ENCODE measurements around the gene PPP4R4. TPM values are rescaled to one million over a fixed set of nuclear protein-coding genes. Genes with fewer than 3 reads are reported as not detected.
"Not testable (repeated sequence)": the region's sequence is repeated elsewhere in the genome, so short reads cannot be mapped to it uniquely, and the experiment has no call there.

PPP4R4 gene
- total RNA-seq, 1 donor from 2014 or later, result 0.18 TPM

- Mint-ChIP-seq H3K27ac (ENCODE audit: unreplicated experiment) (no peak overlapping the region), H3K9me3 (ENCODE audit: unreplicated experiment) (peaks cover 6% of the 10 kb centered on the region), H3K4me3 (ENCODE audit: unreplicated experiment) (no peak overlapping the region), H3K36me3 (ENCODE audit: low read depth, unreplicated experiment) (no peaks in the 10 kb centered on the region), H3K27me3 (ENCODE audit: unreplicated experiment) (no peaks in the 10 kb centered on the region), H3K4me1 (ENCODE audit: unreplicated experiment) (no peaks in the 10 kb centered on the region)
- no peak for TF ChIP-seq CTCF (IDR thresholded peaks at IDR 0.05; ENCODE audit: unreplicated experiment)
- DNase-seq (ENCODE audit: low spot score), result no peak
Measured at GRCh38 chr14:94153750-94154342, 20.3 kb upstream of the PPP4R4 start.

GRCh38 chr14:94156143-94156542 is 18.0 kb upstream of the PPP4R4 start:
- not testable (repeated sequence) for H3K36me3 Mint-ChIP-seq (ENCODE audit: low read depth, unreplicated experiment); H3K27ac Mint-ChIP-seq (ENCODE audit: unreplicated experiment); H3K4me3 Mint-ChIP-seq (ENCODE audit: unreplicated experiment); H3K9me3 Mint-ChIP-seq (ENCODE audit: unreplicated experiment); DNase-seq (ENCODE audit: low spot score); H3K27me3 Mint-ChIP-seq (ENCODE audit: unreplicated experiment); H3K4me1 Mint-ChIP-seq (ENCODE audit: unreplicated experiment)

GRCh38 chr14:94157197-94157596 is 16.9 kb upstream of the PPP4R4 start:
- Mint-ChIP-seq H3K27me3 (ENCODE audit: unreplicated experiment) (no peaks in the 10 kb centered on the region), H3K27ac (ENCODE audit: unreplicated experiment) (no peak overlapping the region), H3K36me3 (ENCODE audit: low read depth, unreplicated experiment) (no peaks in the 10 kb centered on the region), H3K9me3 (ENCODE audit: unreplicated experiment) (peaks cover 6% of the 10 kb centered on the region), H3K4me3 (ENCODE audit: unreplicated experiment) (no peak overlapping the region), H3K4me1 (ENCODE audit: unreplicated experiment) (peaks cover 5% of the 10 kb centered on the region)
- no peak for TF ChIP-seq CTCF (IDR thresholded peaks at IDR 0.05; ENCODE audit: unreplicated experiment)
- no peak for DNase-seq (ENCODE audit: low spot score)

GRCh38 chr14:94158239-94158883 is 15.8 kb upstream of the PPP4R4 start:
- Mint-ChIP-seq H3K9me3 (ENCODE audit: unreplicated experiment) (peaks cover 6% of the 10 kb centered on the region), H3K4me3 (ENCODE audit: unreplicated experiment) (no peak overlapping the region), H3K27me3 (ENCODE audit: unreplicated experiment) (no peaks in the 10 kb centered on the region), H3K27ac (ENCODE audit: unreplicated experiment) (no peak overlapping the region), H3K4me1 (ENCODE audit: unreplicated experiment) (peaks cover 5% of the 10 kb centered on the region), H3K36me3 (ENCODE audit: low read depth, unreplicated experiment) (no peaks in the 10 kb centered on the region)
- no peak for DNase-seq (ENCODE audit: low spot score)
- no peak for TF ChIP-seq CTCF (IDR thresholded peaks at IDR 0.05; ENCODE audit: unreplicated experiment)

- no peak for DNase-seq (ENCODE audit: low spot score)
- Mint-ChIP-seq H3K4me3 (ENCODE audit: unreplicated experiment) (no peak overlapping the region), H3K36me3 (ENCODE audit: low read depth, unreplicated experiment) (no peaks in the 10 kb centered on the region), H3K4me1 (ENCODE audit: unreplicated experiment) (peaks cover 5% of the 10 kb centered on the region), H3K27me3 (ENCODE audit: unreplicated experiment) (peaks cover 4% of the 10 kb centered on the region), H3K27ac (ENCODE audit: unreplicated experiment) (no peak overlapping the region), H3K9me3 (ENCODE audit: unreplicated experiment) (no peaks in the 10 kb centered on the region)
- no peak for TF ChIP-seq CTCF (IDR thresholded peaks at IDR 0.05; ENCODE audit: unreplicated experiment)
Measured at GRCh38 chr14:94161058-94161457, 13.1 kb upstream of the PPP4R4 start.
